Measurements from ENCODE around the gene NUDT4B.
"Not testable (repeated sequence)": the region's sequence is repeated elsewhere in the genome, so short reads cannot be mapped to it uniquely, and the experiment has no call there.

Gene NUDT4B

DNA sequence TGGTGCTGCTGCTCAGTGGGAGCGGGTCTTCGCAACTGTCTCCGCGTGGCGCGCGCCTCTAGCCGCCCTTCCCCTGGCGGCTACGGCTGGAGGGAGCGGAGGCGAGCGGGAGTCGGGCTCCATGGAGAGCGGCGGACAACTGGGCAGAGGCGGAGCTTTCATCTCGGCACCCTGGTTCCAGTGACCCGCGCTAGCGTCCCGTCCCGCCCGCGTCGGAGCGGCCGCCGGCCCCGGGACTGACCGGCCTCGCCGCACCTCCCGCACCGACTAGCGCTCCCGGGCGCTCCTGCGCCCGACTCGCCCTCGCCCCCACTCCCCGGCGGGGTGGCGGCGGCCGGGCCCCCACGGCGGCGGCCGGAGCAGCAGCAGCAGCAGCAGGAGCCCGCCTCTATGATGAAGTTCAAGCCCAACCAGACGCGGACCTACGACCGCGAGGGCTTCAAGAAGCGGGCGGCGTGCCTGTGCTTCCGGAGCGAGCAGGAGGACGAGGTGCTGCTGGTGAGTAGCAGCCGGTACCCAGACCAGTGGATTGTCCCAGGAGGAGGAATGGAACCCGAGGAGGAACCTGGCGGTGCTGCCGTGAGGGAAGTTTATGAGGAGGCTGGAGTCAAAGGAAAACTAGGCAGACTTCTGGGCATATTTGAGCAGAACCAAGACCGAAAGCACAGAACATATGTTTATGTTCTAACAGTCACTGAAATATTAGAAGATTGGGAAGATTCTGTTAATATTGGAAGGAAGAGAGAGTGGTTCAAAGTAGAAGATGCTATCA is at the start of gene NUDT4B:
Gene NUDT4B (plus strand): TSS at position 212 of the 772 bp plus-strand sequence. CDS start 179 bp downstream, at position 391.
- DNase-seq (ENCODE audit: low spot score), result not testable (repeated sequence)

GRCh38 chr1:148699357-148699756 is 49.2 kb upstream of the NUDT4B start:
- DNase-seq (ENCODE audit: low spot score), result not testable (repeated sequence)

DNA sequence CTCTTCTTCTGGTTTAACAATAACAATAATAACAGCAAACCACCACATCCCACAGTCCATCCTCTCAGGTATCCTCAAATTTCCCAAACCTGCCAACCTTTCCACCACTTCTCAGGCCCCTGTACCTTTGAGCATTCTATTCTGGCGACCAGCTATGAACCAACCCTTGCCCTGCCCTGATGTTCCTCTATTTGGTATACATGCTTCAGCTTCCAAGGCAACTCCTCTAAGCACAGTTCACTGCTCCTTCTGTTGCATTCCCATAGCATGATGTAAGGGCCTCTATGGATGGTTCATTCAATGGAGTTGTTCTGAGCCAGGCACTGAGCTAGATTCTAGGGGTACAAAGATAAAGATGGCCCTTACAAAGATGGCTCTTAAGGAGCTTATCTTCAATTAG is 46.3 kb upstream of the NUDT4B start:
- not testable (repeated sequence) for DNase-seq (ENCODE audit: low spot score)

- DNase-seq (ENCODE audit: low spot score), result not testable (repeated sequence)
Measured at GRCh38 chr1:148703973-148704591, 44.5 kb upstream of the NUDT4B start.

DNA sequence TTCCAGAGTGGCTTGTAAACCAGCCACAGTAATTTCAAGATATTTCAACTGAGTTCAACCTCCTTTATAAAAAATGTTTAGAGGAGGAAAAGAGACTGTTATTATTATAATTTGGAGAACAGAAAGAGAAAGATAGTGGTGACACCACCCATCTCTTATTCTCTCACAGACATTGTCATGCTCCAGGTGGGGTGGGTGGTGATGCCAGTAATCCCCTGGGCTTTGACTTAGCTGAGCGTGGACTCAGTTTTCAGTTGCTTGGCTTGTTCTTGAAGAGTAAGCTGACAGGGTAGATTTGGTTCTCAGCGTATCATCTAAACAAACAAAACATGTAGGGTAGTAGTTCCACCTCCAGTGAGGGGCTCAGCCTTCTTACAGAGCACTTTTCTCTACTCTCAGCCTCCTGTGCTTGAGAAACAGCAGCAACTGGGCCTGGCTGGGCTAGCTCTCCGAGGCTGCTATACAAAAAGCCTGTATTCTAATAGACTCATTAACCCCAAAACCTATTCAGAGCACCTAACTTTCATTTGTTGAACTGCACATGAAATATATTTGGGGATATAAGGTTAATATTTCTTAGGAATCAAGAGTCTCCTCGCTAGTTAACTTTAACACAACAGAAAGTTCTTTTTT is 43.1 kb upstream of the NUDT4B start:
- DNase-seq (ENCODE audit: low spot score), result not testable (repeated sequence)

DNA sequence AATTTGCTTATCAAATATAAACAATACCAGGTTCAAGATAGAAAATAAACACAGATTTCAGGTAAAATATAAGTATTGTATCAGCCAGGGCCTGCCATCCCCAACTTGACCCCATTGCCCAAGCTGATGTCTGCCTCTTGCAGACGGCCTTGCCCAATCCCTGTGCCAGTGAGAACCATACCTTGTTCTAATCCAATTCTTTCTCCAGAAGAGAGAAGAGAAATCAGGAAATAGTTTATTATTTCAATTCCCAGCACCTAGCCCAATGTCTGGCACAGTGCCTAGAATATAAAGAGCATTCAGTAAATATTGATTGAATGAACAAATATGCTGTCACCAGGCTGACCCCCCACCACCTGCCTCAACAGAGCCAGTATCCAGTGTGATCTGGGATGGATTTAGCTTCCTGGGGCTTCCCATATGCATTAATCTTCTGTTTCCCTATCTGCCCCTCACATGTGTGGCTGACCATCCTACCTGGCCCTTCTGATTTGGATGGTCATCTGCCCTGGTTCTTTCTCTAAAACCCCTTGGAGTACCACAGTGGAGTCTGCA is 39.7 kb upstream of the NUDT4B start:
- not testable (repeated sequence) for DNase-seq (ENCODE audit: low spot score)

GRCh38 chr1:148710772-148711523 is 37.6 kb upstream of the NUDT4B start:
- DNase-seq (ENCODE audit: low spot score), result not testable (repeated sequence)

- DNase-seq (ENCODE audit: low spot score), result not testable (repeated sequence)
Measured at GRCh38 chr1:148712353-148712752, 36.2 kb upstream of the NUDT4B start.

GRCh38 chr1:148715518-148715917 is 33.1 kb upstream of the NUDT4B start:
- DNase-seq (ENCODE audit: low spot score), result not testable (repeated sequence)

DNA sequence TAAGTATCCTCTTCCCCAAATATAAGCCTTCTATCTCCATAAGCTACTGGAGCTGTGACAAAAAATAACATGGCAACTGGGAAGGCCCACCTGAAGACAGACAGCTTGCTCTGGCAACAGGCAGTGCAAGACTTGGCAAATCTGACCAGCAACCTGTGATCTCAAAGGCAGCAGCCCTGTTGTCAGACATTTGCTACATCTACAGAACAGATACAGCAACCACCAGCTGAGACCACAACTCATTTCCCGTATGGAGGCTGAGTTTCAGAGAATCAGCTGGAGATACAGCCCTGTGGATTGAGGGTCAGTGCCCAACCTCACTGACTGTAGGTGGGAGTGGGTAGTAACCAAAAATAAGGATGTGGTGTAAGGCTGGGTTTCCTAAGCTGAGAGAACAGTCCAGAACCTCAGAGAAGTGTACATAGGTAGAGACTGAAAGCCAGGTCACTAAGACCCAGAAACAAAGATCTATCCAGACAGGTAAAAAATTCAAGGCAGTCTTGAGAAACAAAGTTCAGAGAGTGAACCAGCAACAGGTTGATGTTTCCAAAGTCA is 31.5 kb upstream of the NUDT4B start:
- not testable (repeated sequence) for DNase-seq (ENCODE audit: low spot score)

DNA sequence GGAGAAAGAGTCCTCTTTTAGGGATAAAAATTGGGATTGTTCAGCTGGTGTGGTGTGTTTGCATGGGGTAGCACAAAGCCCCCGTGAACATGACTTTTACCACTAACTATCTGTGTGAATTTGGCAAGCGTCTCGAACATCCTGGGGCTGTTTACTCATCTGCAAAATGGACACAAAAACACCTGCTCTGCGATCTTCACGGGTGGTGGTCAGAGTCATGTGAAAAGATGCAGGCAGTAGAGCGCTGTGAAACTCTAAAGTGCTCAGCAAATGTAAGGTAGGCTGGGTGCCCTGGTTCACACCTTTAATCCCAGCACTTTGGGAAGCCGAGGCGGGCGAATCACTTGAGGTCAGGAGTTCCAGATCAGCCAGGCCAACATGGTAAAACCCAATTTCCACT is 27.7 kb upstream of the NUDT4B start:
- DNase-seq (ENCODE audit: low spot score), result not testable (repeated sequence)

DNA sequence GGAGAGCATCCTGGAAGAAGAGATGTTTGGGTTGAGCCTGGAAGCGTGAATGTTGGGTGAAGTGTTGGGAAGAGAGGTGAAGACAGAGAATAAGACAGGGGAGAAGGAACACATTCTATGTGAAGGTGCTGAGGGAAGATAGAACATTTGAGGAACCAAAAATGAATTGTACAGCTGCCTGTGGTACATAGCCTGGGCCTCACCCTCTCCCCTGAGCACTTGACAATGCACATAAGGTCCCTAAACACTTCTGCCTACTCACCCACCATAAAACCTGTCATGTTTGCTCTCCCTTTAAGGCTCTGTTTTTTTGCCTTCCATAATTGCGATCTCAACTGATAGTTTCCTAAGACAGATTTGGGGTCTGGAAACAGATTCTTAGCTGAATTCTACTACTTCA is 25.8 kb upstream of the NUDT4B start:
- not testable (repeated sequence) for DNase-seq (ENCODE audit: low spot score)

- DNase-seq (ENCODE audit: low spot score), result not testable (repeated sequence)
Measured at GRCh38 chr1:148723515-148723914, 25.1 kb upstream of the NUDT4B start.

DNA sequence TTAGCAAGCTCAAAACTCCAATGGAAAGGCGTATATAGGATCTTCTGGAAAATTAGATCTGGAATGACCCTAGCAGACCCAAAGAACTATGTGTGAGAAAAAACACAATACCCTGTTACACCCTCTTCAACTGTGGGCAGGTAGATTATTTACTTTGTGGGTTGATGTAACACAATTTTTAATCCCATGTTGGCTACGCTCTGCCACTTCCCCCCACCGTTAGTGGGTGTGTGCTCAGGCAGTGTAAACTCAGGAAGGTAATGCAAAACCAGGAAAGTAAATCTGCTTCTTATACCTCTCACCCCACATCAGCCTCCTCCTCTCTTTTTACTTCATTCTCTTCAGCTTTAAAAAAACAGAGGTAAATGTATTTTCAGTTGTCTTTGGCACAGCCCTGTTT is 23.7 kb upstream of the NUDT4B start:
- not testable (repeated sequence) for DNase-seq (ENCODE audit: low spot score)

- not testable (repeated sequence) for DNase-seq (ENCODE audit: low spot score)
Measured at GRCh38 chr1:148727862-148728261, 20.7 kb upstream of the NUDT4B start.

GRCh38 chr1:148729128-148729527 is 19.4 kb upstream of the NUDT4B start:
- not testable (repeated sequence) for DNase-seq (ENCODE audit: low spot score)

DNA sequence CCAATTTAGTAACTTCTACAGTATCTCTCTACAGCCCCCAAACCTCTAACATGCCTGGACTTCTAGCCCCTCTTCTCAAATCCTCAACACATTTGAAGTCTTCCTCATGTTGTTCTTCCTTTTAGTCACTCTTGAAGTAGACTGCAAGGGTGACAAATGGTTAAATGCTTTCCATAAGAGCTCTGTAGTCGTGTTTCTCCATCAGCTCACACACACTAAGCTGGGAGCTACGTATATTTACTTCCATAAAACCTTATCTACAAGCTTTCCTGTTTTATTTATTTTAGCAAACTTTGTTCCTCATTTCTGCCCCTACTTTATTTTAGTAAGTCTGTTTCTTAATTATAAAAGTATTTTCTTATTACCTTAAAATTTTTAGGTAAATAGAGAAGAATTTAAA is 19.0 kb upstream of the NUDT4B start:
- not testable (repeated sequence) for DNase-seq (ENCODE audit: low spot score)

GRCh38 chr1:148732277-148732676 is 16.3 kb upstream of the NUDT4B start:
- not testable (repeated sequence) for DNase-seq (ENCODE audit: low spot score)

GRCh38 chr1:148733585-148734310 is 14.8 kb upstream of the NUDT4B start:
- DNase-seq (ENCODE audit: low spot score), result not testable (repeated sequence)

GRCh38 chr1:148734311-148734662 is 14.3 kb upstream of the NUDT4B start:
- DNase-seq (ENCODE audit: low spot score), result not testable (repeated sequence)

DNA sequence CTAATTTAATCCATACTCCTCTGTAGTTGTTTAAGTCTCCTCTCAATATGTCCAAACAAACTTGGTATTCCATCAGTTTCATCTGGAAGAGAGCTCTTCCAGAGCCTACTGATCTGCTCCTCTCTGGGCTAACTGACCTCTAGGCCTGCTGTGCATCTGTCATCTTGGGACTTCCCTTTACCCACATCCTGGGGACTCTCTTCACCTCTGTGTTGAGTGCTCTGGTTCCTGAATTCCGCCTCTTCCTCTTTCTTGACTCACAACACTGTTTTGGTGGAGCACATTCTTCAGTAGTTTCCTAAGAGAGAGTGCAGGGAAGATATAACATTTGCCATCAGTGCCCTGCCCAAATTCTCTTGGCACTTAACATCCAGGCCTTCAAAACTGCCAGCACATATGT is 13.0 kb upstream of the NUDT4B start:
- DNase-seq (ENCODE audit: low spot score), result not testable (repeated sequence)

Data from iPS-NIHi11 (cell line).